Measurements from ENCODE around the gene KCTD13.

Gene KCTD13

GRCh38 chr16:29858974-29859373, 67.1 kb downstream of the KCTD13 start:
- TF ChIP-seq POU2F2 (IDR thresholded peaks at IDR 0.05; ENCODE audit: low read depth, low read length) = no peak
- TF ChIP-seq TAF1 (IDR thresholded peaks at IDR 0.05; ENCODE audit: low read depth, low read length) = no peak
- no peak for TF ChIP-seq POLR2A (IDR thresholded peaks at IDR 0.05; ENCODE audit: low read depth, low read length)
- no peak for TF ChIP-seq POLR2AphosphoS5 (IDR thresholded peaks at IDR 0.05; ENCODE audit: low read depth, low read length)
- no peak for TF ChIP-seq PAX5 (IDR thresholded peaks at IDR 0.05; ENCODE audit: insufficient read depth, low read length, severe bottlenecking)
- no peak for TF ChIP-seq SPI1 (IDR thresholded peaks at IDR 0.05; ENCODE audit: low read depth, low read length)
- no peak for DNase-seq (ENCODE audit: insufficient read length, low spot score)
- no peak for FAIRE-seq

- no peak for FAIRE-seq
- TF ChIP-seq POLR2AphosphoS5 (IDR thresholded peaks at IDR 0.05; ENCODE audit: low read depth, low read length) (no peak), POLR2A (IDR thresholded peaks at IDR 0.05; ENCODE audit: low read depth, low read length) (no peak), POU2F2 (IDR thresholded peaks at IDR 0.05; ENCODE audit: low read depth, low read length) (no peak), PAX5 (IDR thresholded peaks at IDR 0.05; ENCODE audit: insufficient read depth, low read length, severe bottlenecking) (no peak), SPI1 (IDR thresholded peaks at IDR 0.05; ENCODE audit: low read depth, low read length) (no peak), TAF1 (IDR thresholded peaks at IDR 0.05; ENCODE audit: low read depth, low read length) (no peak)
Observed at GRCh38 chr16:29858149-29858849, 67.7 kb downstream of the KCTD13 start.

GRCh38 chr16:29857133-29857760, 68.8 kb downstream of the KCTD13 start:
- DNase-seq (ENCODE audit: insufficient read length, low spot score) = no peak
- no peak for FAIRE-seq
- TF ChIP-seq TAF1 (IDR thresholded peaks at IDR 0.05; ENCODE audit: low read depth, low read length) (no peak), POLR2AphosphoS5 (IDR thresholded peaks at IDR 0.05; ENCODE audit: low read depth, low read length) (no peak), POU2F2 (IDR thresholded peaks at IDR 0.05; ENCODE audit: low read depth, low read length) (no peak), POLR2A (IDR thresholded peaks at IDR 0.05; ENCODE audit: low read depth, low read length) (no peak), PAX5 (IDR thresholded peaks at IDR 0.05; ENCODE audit: insufficient read depth, low read length, severe bottlenecking) (no peak), SPI1 (IDR thresholded peaks at IDR 0.05; ENCODE audit: low read depth, low read length) (no peak)

More at GRCh38 chr16:29858149-29858849, 67.7 kb downstream of the KCTD13 start:
- no peak for DNase-seq (ENCODE audit: insufficient read length, low spot score)
